ENCODE data around the gene CXCL8. TPM values are rescaled to one million over a fixed set of nuclear protein-coding genes. Genes with fewer than 3 reads are reported as not detected.
A peak's percentile ranks its signal among the peaks of the same experiment; 100 is the strongest.

The CXCL8 gene
- total and polyA plus RNA-seq, 2 donors (not counting 3 experiments of a cell fraction or from before 2014, with no cell fraction given), result 6.4 to 12.6 TPM

DNA sequence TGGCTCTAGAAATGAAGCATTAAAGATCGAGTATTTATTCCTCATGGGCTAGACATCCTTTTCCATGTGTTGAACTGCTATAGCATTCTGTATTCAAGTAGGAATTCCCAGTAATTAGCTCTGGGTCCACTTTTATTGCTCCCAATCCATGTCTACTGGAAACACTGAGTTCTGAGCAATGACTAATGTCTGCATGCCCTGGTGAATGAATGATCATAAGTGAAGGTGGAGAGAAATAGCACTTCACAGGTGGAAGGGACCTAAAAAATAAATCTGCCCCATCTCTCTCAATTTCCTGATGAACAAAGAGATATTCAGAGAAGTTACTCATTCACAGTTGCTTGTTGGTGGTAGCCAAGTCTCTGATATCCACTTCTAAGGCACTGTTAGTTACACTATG lies 34.6 kb upstream of the CXCL8 start:
- H3K4me2 ChIP-seq (ENCODE audit: insufficient read depth, low read length), result peak overlapping the region; percentile 4
- H3K27ac ChIP-seq (ENCODE audit: insufficient read depth, low read depth, low read length), result peak overlapping the region; percentile 70
- no peaks in the 10 kb centered on the region for H4K20me1 ChIP-seq (replicated peaks; ENCODE audit: control insufficient read depth, extremely low read depth, insufficient read depth, low read length)
- POLR2A ChIA-PET, result no interaction called here
- H3K4me1 ChIP-seq (ENCODE audit: control insufficient read depth, extremely low read depth, insufficient read depth, low read length), result peaks cover 64% of the 10 kb centered on the region
- H3K79me2 ChIP-seq (ENCODE audit: control insufficient read depth, insufficient read depth, low read length), result no peaks in the 10 kb centered on the region
- no peak overlapping the region for H3K9ac ChIP-seq (replicated peaks; ENCODE audit: extremely low read depth, insufficient read depth, low read length)
- H3K27me3 ChIP-seq (ENCODE audit: control insufficient read depth in 2 of 2, insufficient read depth in 2 of 2, low read length in 2 of 2), result no peaks in the 10 kb centered on the region
- CTCF ChIA-PET, result interaction anchor here (1.6 to 2.7 kb wide), 2 partner anchors 43 to 159 kb away, joined by 7 to 14 read pairs; no protein-coding TSS in a partner anchor
- no peaks in the 10 kb centered on the region for H3K9me1 ChIP-seq (replicated peaks; ENCODE audit: control insufficient read depth, extremely low read depth, insufficient read depth, low read length)
- no peaks in the 10 kb centered on the region for H3K9me3 ChIP-seq (replicated peaks; ENCODE audit: control insufficient read depth, insufficient read depth, low read length)
- no peak for TF ChIP-seq POLR2AphosphoS5 (IDR thresholded peaks at IDR 0.05; ENCODE audit: insufficient read depth, low read depth, low read length)
- TF ChIP-seq MYC (IDR thresholded peaks at IDR 0.05; ENCODE audit: low read depth, low read length), result no peak
- DNase-seq (ENCODE audit: low read depth, low spot score) (no peak), FAIRE-seq (no peak)
- dilution Hi-C loops (cut with MboI; ENCODE audit: extremely low pct_ligation_motif_present, low sequenced_read_pairs) (no loop called here), intact Hi-C loops (cut with micrococcal nuclease) (loop anchor here (2.0 kb wide), 1 partner anchor 27 kb away; no protein-coding TSS in a partner anchor)
- H3K36me3 ChIP-seq (ENCODE audit: control insufficient read depth in 2 of 2, extremely low read depth in 1 of 2, insufficient read depth in 2 of 2, low read length in 2 of 2), result no peaks in the 10 kb centered on the region
- no peak overlapping the region for H3K4me3 ChIP-seq (replicated peaks in 1 of 3; ENCODE audit: insufficient read depth in 1 of 3, low read depth in 1 of 3, low read length in 3 of 3)
- BruUV-seq (replicated peaks), result no TSS peak
- no peak overlapping the region for H2AFZ ChIP-seq (ENCODE audit: low read depth, low read length)

- TF ChIP-seq CTCF (IDR thresholded peaks at IDR 0.05; ENCODE audit: extremely low read depth in 1 of 2, insufficient read depth in 1 of 2, low read depth in 1 of 2, low read length in 2 of 2), result no peak
- no peak for TF ChIP-seq MAX (IDR thresholded peaks at IDR 0.05; ENCODE audit: insufficient read depth, insufficient read length)
- TF ChIP-seq POLR2A (IDR thresholded peaks at IDR 0.05; ENCODE audit: low read depth, low read length), result no peak
- TF ChIP-seq POLR2AphosphoS5 (IDR thresholded peaks at IDR 0.05; ENCODE audit: insufficient read depth, low read depth, low read length), result no peak
- no peak for TF ChIP-seq JUN (IDR thresholded peaks at IDR 0.05; ENCODE audit: borderline replicate concordance, insufficient read depth, insufficient read length, low read depth)
- no peak for TF ChIP-seq MYC (IDR thresholded peaks at IDR 0.05; ENCODE audit: low read depth, low read length)
- TF ChIP-seq GATA2 (IDR thresholded peaks at IDR 0.05; ENCODE audit: insufficient read depth, insufficient read length, low read depth, low read length), result no peak
- TF ChIP-seq FOS (IDR thresholded peaks at IDR 0.05; ENCODE audit: borderline replicate concordance, insufficient read depth, low read length), result no peak
- TF ChIP-seq EZH2 (IDR thresholded peaks at IDR 0.05; ENCODE audit: borderline replicate concordance, low read depth, low read length, severe bottlenecking), result no peak
- H3K4me2 ChIP-seq (ENCODE audit: insufficient read depth, low read length), result no peak overlapping the region
- no peaks in the 10 kb centered on the region for H3K9me3 ChIP-seq (replicated peaks; ENCODE audit: control insufficient read depth, insufficient read depth, low read length)
- no peaks in the 10 kb centered on the region for H3K79me2 ChIP-seq (ENCODE audit: control insufficient read depth, insufficient read depth, low read length)
- peaks cover 64% of the 10 kb centered on the region for H3K4me1 ChIP-seq (ENCODE audit: control insufficient read depth, extremely low read depth, insufficient read depth, low read length)
- no peak for DNase-seq (ENCODE audit: low read depth, low spot score)
- CTCF ChIA-PET, result interaction anchor here (1.3 to 2.2 kb wide), 7 partner anchors 8 to 45 kb away, joined by 3 to 12 read pairs (median 6); no protein-coding TSS in a partner anchor
- BruUV-seq (replicated peaks), result no TSS peak
- H2AFZ ChIP-seq (ENCODE audit: low read depth, low read length), result no peak overlapping the region
- no peaks in the 10 kb centered on the region for H3K36me3 ChIP-seq (ENCODE audit: control insufficient read depth in 2 of 2, extremely low read depth in 1 of 2, insufficient read depth in 2 of 2, low read length in 2 of 2)
- peak overlapping the region; percentile 74 for H3K27ac ChIP-seq (ENCODE audit: insufficient read depth, low read depth, low read length)
- POLR2A ChIA-PET, result no interaction called here
- dilution Hi-C loops (cut with MboI; ENCODE audit: extremely low pct_ligation_motif_present, low sequenced_read_pairs), result no loop called here
- no peaks in the 10 kb centered on the region for H3K9me1 ChIP-seq (replicated peaks; ENCODE audit: control insufficient read depth, extremely low read depth, insufficient read depth, low read length)
- H3K9ac ChIP-seq (replicated peaks; ENCODE audit: extremely low read depth, insufficient read depth, low read length), result no peak overlapping the region
- no peaks in the 10 kb centered on the region for H3K27me3 ChIP-seq (ENCODE audit: control insufficient read depth in 2 of 2, insufficient read depth in 2 of 2, low read length in 2 of 2)
- intact Hi-C loops (cut with micrococcal nuclease), result no loop called here
- no peak for FAIRE-seq
- H4K20me1 ChIP-seq (replicated peaks; ENCODE audit: control insufficient read depth, extremely low read depth, insufficient read depth, low read length), result no peaks in the 10 kb centered on the region
- no peak overlapping the region for H3K4me3 ChIP-seq (replicated peaks in 1 of 3; ENCODE audit: insufficient read depth in 1 of 3, low read depth in 1 of 3, low read length in 3 of 3)
These were observed 33.6 kb upstream of the CXCL8 start for GRCh38 chr4:73706811-73707210.
